Pancreas (tissue), 10 donors: Measurements from ENCODE around the gene TMX1. TPM values are rescaled to one million over a fixed set of nuclear protein-coding genes. Genes with fewer than 3 reads are reported as not detected.

Experiments used
- ATAC-seq, 4 donors: fragments of 200-7000 bp; cut with Tn5 transposase; one replicate each; pipeline versions ENCODE4 v1.8.0 to v1.9.1; 2020; ENCODE audit warnings: mild to moderate bottlenecking in 4 of 4, moderate library complexity in 4 of 4
- DNase-seq, 6 donors: peaks; one replicate each; pipeline ENCODE4 v3.0.0-alpha.2; 2020
- FAIRE-seq: peaks from 2 replicates; lab custom pipeline; 2012; peaks lifted over from hg19 to GRCh38; lab: Jason Lieb, UNC
- H3K27ac ChIP-seq, 4 donors: fragments of 200-600 bp; sonication (generic); 1 replicate in 3 of 4; 2 replicates in 1 of 4; pipeline versions ENCODE4 v1.5.0 to v1.8.0; 2020
- H3K27me3 ChIP-seq, 4 donors: fragments of 200-600 bp; one replicate each; pipeline ENCODE4 v1.8.0; 2021
- H3K36me3 ChIP-seq, 3 donors: fragments of 200-600 bp; sonication (generic) in 1 of 3; one replicate each; pipeline versions ENCODE4 v1.5.0 to v1.8.0; 2020 to 2021
- H3K4me1 ChIP-seq, 3 donors: fragments of 200-600 bp; one replicate each; pipeline ENCODE4 v1.8.0; 2021
- H3K4me3 ChIP-seq, 4 donors: fragments of 200-600 bp; sonication (generic) in 2 of 4; one replicate each; pipeline versions ENCODE4 v1.5.0 to v1.8.0; 2020 to 2021
- H3K9me3 ChIP-seq, 4 donors: fragments of 200-600 bp; one replicate each; pipeline ENCODE4 v1.8.0; 2021
- CTCF ChIP-seq, 4 donors: fragments of 200-600 bp; sonication (generic) in 3 of 4; IDR thresholded peaks; one replicate each; pipeline versions ENCODE4 v1.5.0 to v1.8.0; 2021; ENCODE audit warnings: antibody characterized with exemption in 4 of 4
- WGBS, 2 donors: extraction: QIAGEN DNeasy Blood & Tissue Kit; methylation state at CpG; one replicate each; pipeline ENCODE4 v1.1.7; 2013; 5-methylcytosine and 5-hydroxymethylcytosine counted together
- intact Hi-C, 3 donors: fragments of 100-400 bp; cut with DNase I; formaldehyde crosslinking; loops; one replicate each; pipeline versions ENCODE4 v1.11.1 to v1.14.2; 2022
- polyA plus RNA-seq, 2 donors: library from polyadenylated mRNA; stranded (reverse); fragments of 200-250 nt; gene quantifications; one replicate each; pipeline ENCODE4 v1.2.3, GENCODE V29; 2013
- total RNA-seq, 6 donors: library from RNA; stranded (reverse); fragmentation: NEBNext Ultra II Directional in 4 of 6; extraction: Animal tissue kit (Norgen Biotek cat#: 25700) in 4 of 6; gene quantifications; one replicate each; pipeline versions ENCODE4 v1.2.1 to v1.2.4, GENCODE V29; 2021 to 2023
- donor health status: healthy with polysubstance abuse.
- donor health status: DM: no; HTN: no; CAD: no; lungs with moderate emphysema.
- donor health status: DM: no; HTN: no; CAD: no.
- donor health status: control.
- donor health status: control.
- donor health status: Bipolar disorder and iron deficiency.
- donor health status: DM: yes; HTN: yes; CAD: no.
- donor health status: DM: no; HTN: no; CAD: no.
- donor health status: DM: no; HTN: no; CAD: no.
- donor health status: DM: yes; HTN: yes; CAD: no.

Gene TMX1
- total RNA-seq: 10 to 100 TPM in 5 of 6 donors, 1 to 10 TPM in 1; 9.1 to 22.5 (median 16.1) TPM
- 10 to 100 TPM in 1 of 2 donors, 1 to 10 TPM in 1; 3.0 to 12.1 TPM for polyA plus RNA-seq

GRCh38 chr14:51239813-51240803 is at the start of gene TMX1:
TSS of gene TMX1 (plus strand) at chr14:51240247. CDS start at chr14:51240293, 46 bp downstream.
- peaks cover 0 to 22% (median 0%) of the 10 kb centered on the region in 3 donors for H3K4me1 ChIP-seq
- 0% methylated on average over 65 of the region's 65 CpGs for WGBS, 2 donors
- H3K27me3 ChIP-seq: no peaks in the 10 kb centered on the region
- DNase-seq: peak; percentile 94 to 98 (median 97)
- no peak for TF ChIP-seq CTCF (IDR thresholded peaks at IDR 0.05)
- peak within 1 kb of the TSS; percentile 30 to 78 (median 74) for H3K27ac ChIP-seq
- H3K4me3 ChIP-seq: peak within 1 kb of the TSS; percentile 74 to 99 (median 78)
- FAIRE-seq: peak; percentile 96
- peak; percentile 97 to 100 (median 99) for ATAC-seq
- H3K9me3 ChIP-seq: no peaks in the 10 kb centered on the region
- no peaks in the 10 kb centered on the region for H3K36me3 ChIP-seq
- intact Hi-C loops: no loop called here

GRCh38 chr14:51201890-51202289 is 38.2 kb upstream of the TMX1 start:
- intact Hi-C loops: no loop called here
- FAIRE-seq: no peak
- H3K4me1 ChIP-seq: no peaks in the 10 kb centered on the region
- no peaks in the 10 kb centered on the region for H3K9me3 ChIP-seq
- no peaks in the 10 kb centered on the region for H3K36me3 ChIP-seq
- ATAC-seq: no peak
- 91 to 96% methylated on average over 2 of the region's 2 CpGs for WGBS, 2 donors
- no peak for TF ChIP-seq CTCF (IDR thresholded peaks at IDR 0.05)
- no peak overlapping the region for H3K27ac ChIP-seq
- no peak overlapping the region for H3K4me3 ChIP-seq
- no peaks in the 10 kb centered on the region for H3K27me3 ChIP-seq
- DNase-seq: no peak

GRCh38 chr14:51202914-51203665 is 37.0 kb upstream of the TMX1 start:
- 71 to 86% methylated on average over 5 of the region's 5 CpGs for WGBS, 2 donors
- DNase-seq: no peak
- Histone ChIP-seq H3K27me3 (no peaks in the 10 kb centered on the region), H3K27ac (no peak overlapping the region), H3K4me1 (no peaks in the 10 kb centered on the region), H3K4me3 (no peak overlapping the region), H3K36me3 (no peaks in the 10 kb centered on the region), H3K9me3 (no peaks in the 10 kb centered on the region)
- no peak for TF ChIP-seq CTCF (IDR thresholded peaks at IDR 0.05)
- no peak for FAIRE-seq
- intact Hi-C loops: no loop called here
- no peak for ATAC-seq

GRCh38 chr14:51203881-51204280 is 36.2 kb upstream of the TMX1 start:
- intact Hi-C loops: no loop called here
- TF ChIP-seq CTCF (IDR thresholded peaks at IDR 0.05): no peak
- Histone ChIP-seq H3K27ac (no peak overlapping the region), H3K27me3 (no peaks in the 10 kb centered on the region), H3K9me3 (no peaks in the 10 kb centered on the region), H3K4me1 (no peaks in the 10 kb centered on the region), H3K4me3 (no peak overlapping the region), H3K36me3 (no peaks in the 10 kb centered on the region)
- no peak for DNase-seq
- FAIRE-seq: no peak
- WGBS, 2 donors: 82 to 85% methylated on average over 3 of the region's 3 CpGs
- ATAC-seq: no peak
